Endothelial cell of umbilical vein (primary cell): ENCODE measurements around the gene CSNK1G1. TPM values are rescaled to one million over a fixed set of nuclear protein-coding genes. Genes with fewer than 3 reads are reported as not detected.
A peak's percentile ranks its signal among the peaks of the same experiment; 100 is the strongest.

Source experiments
- BruUV-seq: library from RNA; stranded (reverse); fragments of 400-500 nt; replicated peaks from 2 replicates; lab custom pipeline; 2021; lab: Mats Ljungman, UMichigan
- CTCF ChIA-PET: fragments of 300-600, 350-600 bp; sonication (Branson Sonifier 250); formaldehyde crosslinking; loops from one replicate; lab custom pipeline; 2021; ENCODE audit warnings: antibody characterized with exemption, inconsistent platforms; lab: Charles Lee
- POLR2A ChIA-PET: fragments of 300-600, 350-600 bp; sonication (Branson Sonifier 250); formaldehyde crosslinking; loops from one replicate; lab custom pipeline; 2021; ENCODE audit warnings: antibody characterized with exemption, inconsistent platforms; lab: Charles Lee
- DNase-seq: peaks from one replicate; pipeline ENCODE4 v3.0.0-alpha.2; 2011; ENCODE audit warnings: low read depth, low spot score
- FAIRE-seq: peaks from 2 replicates; lab custom pipeline; 2011; peaks lifted over from hg19 to GRCh38; lab: Jason Lieb, UNC
- H2AFZ ChIP-seq: 2 replicates; pipeline ENCODE4 v1.6.0; 2012; ENCODE audit warnings: low read depth, low read length, control low read depth, inconsistent platforms
- H3K27ac ChIP-seq: 2 replicates; pipeline ENCODE4 v1.5.1; 2011; ENCODE audit warnings: low read depth, mild to moderate bottlenecking, control low read depth, low read length, moderate library complexity; ENCODE audit not compliant: insufficient read depth
- H3K27me3 ChIP-seq, 2 experiments: 2 replicates each; pipeline versions ENCODE4 v1.6.0 to v1.6.1; 2011; ENCODE audit warnings: low read length in 2 of 2, mixed read lengths in 1 of 2; ENCODE audit not compliant: control insufficient read depth in 2 of 2, insufficient read depth in 2 of 2
- H3K36me3 ChIP-seq, 2 experiments: 2 replicates in 1 of 2; 3 replicates in 1 of 2; pipeline ENCODE4 v1.5.1; 2011; ENCODE audit warnings: low read length in 2 of 2, mild to moderate bottlenecking in 1 of 2, moderate library complexity in 1 of 2; ENCODE audit not compliant: control insufficient read depth in 2 of 2, insufficient read depth in 2 of 2; ENCODE audit errors: extremely low read depth in 1 of 2
- H3K4me1 ChIP-seq: 3 replicates; pipeline ENCODE4 v1.5.1; 2011; ENCODE audit warnings: mild to moderate bottlenecking, low read length; ENCODE audit not compliant: control insufficient read depth, insufficient read depth; ENCODE audit errors: extremely low read depth
- H3K4me2 ChIP-seq: 2 replicates; pipeline ENCODE4 v1.6.1; 2011; ENCODE audit warnings: low read length, control low read depth, mixed read lengths; ENCODE audit not compliant: insufficient read depth
- H3K4me3 ChIP-seq, 3 experiments: fragments of 200-600 bp in 1 of 3; sonication (generic), shearing (Covaris generic) in 1 of 3; replicated peaks in 1 of 3; 2 replicates each; pipeline ENCODE4 v1.5.1; 2011 to 2016; ENCODE audit warnings: control low read depth in 3 of 3, low read length in 3 of 3, mild to moderate bottlenecking in 2 of 3, inconsistent platforms in 1 of 3, low read depth in 1 of 3, moderate library complexity in 1 of 3; ENCODE audit not compliant: insufficient read depth in 1 of 3
- H3K79me2 ChIP-seq: 2 replicates; pipeline ENCODE4 v1.6.0; 2012; ENCODE audit warnings: low read length, inconsistent platforms; ENCODE audit not compliant: control insufficient read depth, insufficient read depth
- H3K9ac ChIP-seq: replicated peaks from 2 replicates; pipeline ENCODE3; 2011; ENCODE audit warnings: low read length, control low read depth; ENCODE audit not compliant: insufficient read depth; ENCODE audit errors: extremely low read depth
- H3K9me1 ChIP-seq: replicated peaks from 3 replicates; pipeline ENCODE4 v1.6.0; 2011; ENCODE audit warnings: mild to moderate bottlenecking, low read length; ENCODE audit not compliant: control insufficient read depth, insufficient read depth; ENCODE audit errors: extremely low read depth
- H3K9me3 ChIP-seq: replicated peaks from 2 replicates; pipeline ENCODE4 v1.5.1; 2012; ENCODE audit warnings: low read length, inconsistent platforms; ENCODE audit not compliant: control insufficient read depth, insufficient read depth
- H4K20me1 ChIP-seq: replicated peaks from 2 replicates; pipeline ENCODE3; 2011; ENCODE audit warnings: mild to moderate bottlenecking, low read length; ENCODE audit not compliant: control insufficient read depth, insufficient read depth; ENCODE audit errors: extremely low read depth
- CTCF ChIP-seq, 2 donors: IDR thresholded peaks; 1 replicate in 1 of 2; 2 replicates in 1 of 2; pipeline ENCODE4 v1.5.1; 2011; ENCODE audit warnings: low read length in 2 of 2, mild to moderate bottlenecking in 2 of 2, moderate library complexity in 2 of 2, control low read depth in 1 of 2, inconsistent platforms in 1 of 2, low read depth in 1 of 2; ENCODE audit not compliant: insufficient read depth in 1 of 2; ENCODE audit errors: extremely low read depth in 1 of 2
- EZH2 ChIP-seq: IDR thresholded peaks from 2 replicates; pipeline ENCODE4 v1.6.1; 2012; ENCODE audit warnings: borderline replicate concordance, low read depth, mild to moderate bottlenecking, moderate library complexity, low read length, inconsistent platforms; ENCODE audit not compliant: severe bottlenecking
- FOS ChIP-seq: IDR thresholded peaks from 2 replicates; pipeline ENCODE4 v1.6.1; 2011; ENCODE audit warnings: mild to moderate bottlenecking, low read length, moderate library complexity, borderline replicate concordance; ENCODE audit not compliant: insufficient read depth
- GATA2 ChIP-seq: IDR thresholded peaks from 2 replicates; pipeline ENCODE4 v1.7.0; 2011; ENCODE audit warnings: low read depth, mild to moderate bottlenecking, moderate library complexity, mixed read lengths, low read length; ENCODE audit not compliant: insufficient read length, insufficient read depth
- JUN ChIP-seq: IDR thresholded peaks from 2 replicates; pipeline ENCODE4 v1.6.1; 2011; ENCODE audit warnings: borderline replicate concordance, low read depth; ENCODE audit not compliant: insufficient read length, insufficient read depth
- MAX ChIP-seq: IDR thresholded peaks from 2 replicates; pipeline ENCODE4 v1.6.1; 2011; ENCODE audit not compliant: insufficient read depth, insufficient read length
- MYC ChIP-seq: IDR thresholded peaks from one replicate; pipeline ENCODE4 v1.6.1; 2011; ENCODE audit warnings: mild to moderate bottlenecking, low read depth, low read length
- POLR2A ChIP-seq: IDR thresholded peaks from 2 replicates; pipeline ENCODE4 v1.6.1; 2012; ENCODE audit warnings: low read depth, mild to moderate bottlenecking, control low read depth, low read length
- POLR2AphosphoS5 ChIP-seq: IDR thresholded peaks from 2 replicates; pipeline ENCODE4 v1.6.1; 2012; ENCODE audit warnings: low read depth, mild to moderate bottlenecking, control low read depth, low read length, moderate library complexity; ENCODE audit not compliant: insufficient read depth
- dilution Hi-C: fragments of 300-500 bp; cut with MboI; formaldehyde crosslinking; loops from one replicate; pipeline ENCODE4 v1.15.0; 2019; ENCODE audit warnings: low sequenced_read_pairs; ENCODE audit not compliant: extremely low pct_ligation_motif_present
- intact Hi-C: fragments of 100-400 bp; cut with micrococcal nuclease; formaldehyde crosslinking; loops from one replicate; pipeline ENCODE4 v1.10.0; 2022
- polyA plus RNA-seq, 4 experiments: library from polyadenylated mRNA; depleted of rRNA in 3 of 4; stranded (reverse) in 3 of 4; unstranded in 1 of 4; fragments of >200 nt; gene quantifications; 2 replicates each; pipeline versions ENCODE4 v1.2.1 to v1.2.3, GENCODE V29; 2011 to 2012; ENCODE audit warnings: missing spikeins in 1 of 4
- total RNA-seq: library from RNA; stranded (reverse); gene quantifications from 2 replicates; pipeline ENCODE4 v1.2.3, GENCODE V29; 2021

The CSNK1G1 gene
- total and polyA plus RNA-seq, 2 donors (not counting 3 experiments of a cell fraction or from before 2014, with no cell fraction given) = 9.0 to 31.7 TPM

- no TSS peak for BruUV-seq
- no peak overlapping the region for H3K4me2 ChIP-seq
- no peaks in the 10 kb centered on the region for H3K9me3 ChIP-seq
- CTCF ChIA-PET = interaction anchor here (1.3 to 1.4 kb wide), 2 partner anchors 11 to 159 kb away, joined by 4 to 5 read pairs; no protein-coding TSS in a partner anchor
- no peak overlapping the region for H3K9ac ChIP-seq
- H4K20me1 ChIP-seq = no peaks in the 10 kb centered on the region
- dilution Hi-C loops = no loop called here
- no peak overlapping the region for H2AFZ ChIP-seq
- H3K4me3 ChIP-seq = no peak overlapping the region
- H3K4me1 ChIP-seq = no peaks in the 10 kb centered on the region
- H3K36me3 ChIP-seq = peaks cover 0 to 4% of the 10 kb centered on the region in 2 experiments
- peak; percentile 59 for FAIRE-seq
- POLR2A ChIA-PET = no interaction called here
- H3K27ac ChIP-seq = no peak overlapping the region
- no peaks in the 10 kb centered on the region for H3K27me3 ChIP-seq
- intact Hi-C loops = no loop called here
- H3K9me1 ChIP-seq = no peaks in the 10 kb centered on the region
- H3K79me2 ChIP-seq = no peaks in the 10 kb centered on the region
- DNase-seq = no peak
- no peak for TF ChIP-seq GATA2
- no peak for TF ChIP-seq MYC
- TF ChIP-seq CTCF (IDR thresholded peaks at IDR 0.05; ENCODE audit: extremely low read depth in 1 of 2, insufficient read depth in 1 of 2, low read depth in 1 of 2, low read length in 2 of 2) = no peak
Observed at GRCh38 chr15:64369078-64369607, 13.2 kb upstream of the CSNK1G1 start.

DNA sequence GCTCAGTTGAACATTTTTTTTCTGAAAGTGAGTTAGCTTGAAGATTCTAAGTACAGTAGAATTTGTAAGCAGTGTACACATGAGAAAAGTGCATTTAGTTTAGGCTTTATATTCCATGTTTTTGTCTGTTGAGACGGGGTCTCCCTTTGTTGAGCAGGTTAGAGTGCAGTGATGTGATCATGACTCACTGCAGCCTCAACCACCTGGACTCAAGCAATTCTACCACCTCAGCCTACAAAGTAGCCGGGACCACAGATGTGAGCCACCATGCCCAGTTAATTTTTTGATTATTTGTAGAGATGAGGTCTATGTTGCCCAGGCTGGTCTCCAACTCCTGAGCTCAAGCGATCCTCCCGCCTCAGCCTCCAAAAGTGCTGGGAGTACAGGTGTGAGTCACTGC, 5.3 kb upstream of the CSNK1G1 start:
- H4K20me1 ChIP-seq = no peaks in the 10 kb centered on the region
- DNase-seq = no peak
- no TSS peak for BruUV-seq
- H3K36me3 ChIP-seq = no peaks in the 10 kb centered on the region
- CTCF ChIA-PET = interaction anchor here (0.6 to 0.9 kb wide), 3 partner anchors 18 to 167 kb away, joined by 3 to 5 read pairs (median 3); no protein-coding TSS in a partner anchor
- POLR2A ChIA-PET = no interaction called here
- H3K9me3 ChIP-seq = no peaks in the 10 kb centered on the region
- H2AFZ ChIP-seq = no peak overlapping the region
- no peak overlapping the region for H3K27ac ChIP-seq
- FAIRE-seq = no peak
- no peak overlapping the region for H3K9ac ChIP-seq
- H3K9me1 ChIP-seq = no peaks in the 10 kb centered on the region
- H3K4me1 ChIP-seq = peaks cover 4% of the 10 kb centered on the region
- intact Hi-C loops (no loop called here), dilution Hi-C loops (no loop called here)
- TF ChIP-seq POLR2A (no peak), POLR2AphosphoS5 (no peak), CTCF (IDR thresholded peaks at IDR 0.05; ENCODE audit: extremely low read depth in 1 of 2, insufficient read depth in 1 of 2, low read depth in 1 of 2, low read length in 2 of 2) (no peak), MAX (no peak), MYC (no peak), JUN (no peak), FOS (no peak), EZH2 (no peak), GATA2 (no peak)
- H3K4me2 ChIP-seq = no peak overlapping the region
- no peaks in the 10 kb centered on the region for H3K27me3 ChIP-seq
- no peak overlapping the region for H3K4me3 ChIP-seq
- H3K79me2 ChIP-seq = no peaks in the 10 kb centered on the region
